ENCODE data around the gene IGF2BP2. TPM values are rescaled to one million over a fixed set of nuclear protein-coding genes. Genes with fewer than 3 reads are reported as not detected.

Gene IGF2BP2
- total and polyA plus RNA-seq, 9 of the 15 experiments (the other 6 are each of a cell fraction or from before 2014, with no cell fraction given), result 3.2 to 59.6 (median 30.5) TPM

GRCh38 chr3:185823078-185824044 is 1.5 kb downstream of the IGF2BP2 start (continued):
- TF ChIP-seq ZNF639 (CRISPR knock-in tag; conservative IDR thresholded peaks at IDR 0.05 in 1 of 2, IDR thresholded peaks at IDR 0.05 in 1 of 2), result peak in 1 of 2 experiments; percentile 25; a peak in 1 of 4 replicates
- 0 out of 2 replicates have a peak, but pooled peaks have one; percentile 27 for TF ChIP-seq NFRKB (IDR thresholded peaks at IDR 0.05; ENCODE audit: low read depth)
- TF ChIP-seq PHF8 (IDR thresholded peaks at IDR 0.05; ENCODE audit: borderline replicate concordance, low read length), result peak; percentile 37; the same call in 1 of the 2 replicates
- peak; percentile 75 for TF ChIP-seq ATF7 (IDR thresholded peaks at IDR 0.05)
- peak; percentile 81 for TF ChIP-seq POLR2G (IDR thresholded peaks at IDR 0.05; ENCODE audit: low read depth, low read length)
- peak; percentile 57 for TF ChIP-seq PCBP1 (IDR thresholded peaks at IDR 0.05; ENCODE audit: low read depth, low read length, poor library complexity, severe bottlenecking)
- no peak for TF ChIP-seq CBFA2T3 (IDR thresholded peaks at IDR 0.05)
- no peak for TF ChIP-seq ID3 (CRISPR knock-in tag; IDR thresholded peaks at IDR 0.05)
- 0 out of 2 replicates have a peak, but pooled peaks have one; percentile 33 for TF ChIP-seq ID3 (tag; IDR thresholded peaks at IDR 0.05)
- TF ChIP-seq E2F4 (CRISPR knock-in tag; IDR thresholded peaks at IDR 0.05; ENCODE audit: low read depth), result no peak
- TF ChIP-seq NRF1 (conservative IDR thresholded peaks at IDR 0.05 in 1 of 2, IDR thresholded peaks at IDR 0.05 in 1 of 2), result peak; percentile 67 to 68; a peak in 3 of 4 replicates
- peak; percentile 41; the same call in 1 of the 2 replicates for TF ChIP-seq EGR1 (conservative IDR thresholded peaks at IDR 0.05)
- TF ChIP-seq CXXC5 (CRISPR knock-in tag; IDR thresholded peaks at IDR 0.05), result peak; percentile 40
- TF ChIP-seq ZNF740 (CRISPR knock-in tag; IDR thresholded peaks at IDR 0.05), result no peak
- TF ChIP-seq ZNF740 (tag; IDR thresholded peaks at IDR 0.05), result peak in 1 of 2 experiments; percentile 27; a peak in 1 of 4 replicates
